ENCODE results near the gene SYTL4.

Gene SYTL4

DNA sequence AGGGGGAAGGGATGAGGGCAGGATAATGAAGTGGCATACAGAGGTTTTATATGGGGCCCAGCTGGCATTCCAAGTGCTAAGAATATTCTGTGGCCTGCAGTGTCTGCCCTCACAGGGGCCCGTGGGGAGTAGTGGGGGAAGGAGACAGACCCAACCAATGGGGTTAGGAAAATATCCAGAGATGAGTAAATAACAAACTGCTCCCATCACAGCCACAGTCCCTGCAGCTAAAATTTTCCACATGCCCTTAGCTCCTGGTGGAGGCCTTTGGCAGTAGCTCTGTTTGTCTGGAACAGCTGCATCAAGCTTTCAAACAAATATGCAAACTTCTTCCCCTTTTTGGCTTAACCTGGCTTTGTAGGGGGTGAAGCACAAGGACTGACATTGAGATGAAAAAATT, 84.8 kb downstream of the SYTL4 start:
- no peak for DNase-seq

DNA sequence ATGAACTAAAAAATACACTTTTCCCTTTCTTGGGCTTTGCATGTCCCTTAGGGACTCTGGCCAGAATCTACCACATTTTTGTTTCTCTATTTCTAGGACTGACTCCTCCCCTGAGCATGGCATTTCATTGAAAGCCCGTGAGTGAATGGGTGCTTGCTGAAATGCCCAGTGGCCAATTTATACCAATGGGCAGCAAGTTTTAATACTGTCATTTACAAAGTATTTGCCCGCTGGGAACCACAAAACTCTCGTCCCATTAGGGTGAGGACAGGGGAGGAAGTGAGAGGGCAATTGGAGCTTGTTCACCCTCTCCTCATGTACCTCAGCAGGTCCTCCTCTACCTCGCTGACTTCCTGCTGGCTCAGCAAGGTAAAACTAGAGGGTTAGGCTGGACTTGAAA, 86.8 kb downstream of the SYTL4 start:
- DNase-seq, result no peak

GRCh38 chrX:100643956-100644860, 87.7 kb downstream of the SYTL4 start, which contains the start of gene SRPX2:
SRPX2 (plus strand) TSS chrX:100644199; CDS start chrX:100646323, 2,124 bp downstream.
- DNase-seq, result no peak

DNA sequence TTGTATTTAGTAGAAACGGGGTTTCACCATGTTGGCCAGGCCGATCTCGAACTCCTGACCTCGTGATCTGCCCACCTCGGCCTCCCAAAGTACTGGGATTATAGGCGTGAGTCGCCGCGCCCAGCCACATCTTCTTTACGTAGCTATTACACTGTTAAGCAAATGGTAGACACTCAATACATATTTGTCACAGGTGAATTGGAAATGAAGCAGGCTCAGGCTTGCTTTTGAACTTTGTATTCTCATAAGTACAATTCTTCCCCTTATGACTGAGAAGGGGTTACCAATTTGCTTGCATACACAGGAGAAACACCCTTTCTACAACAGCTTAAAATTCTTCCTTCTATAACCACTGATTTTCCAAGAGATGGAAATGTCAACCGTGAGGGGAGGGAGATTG, 88.7 kb downstream of the SYTL4 start:
- DNase-seq, result no peak

- DNase-seq, result no peak
Observed at GRCh38 chrX:100642290-100642689, 89.6 kb downstream of the SYTL4 start.

GRCh38 chrX:100636321-100636991, 95.5 kb downstream of the SYTL4 start, which contains the start of gene TSPAN6:
TSPAN6 (minus strand) TSS chrX:100636806; CDS start chrX:100636694, 112 bp downstream.
- DNase-seq, result peak; percentile 88

- no peak for DNase-seq
Observed at GRCh38 chrX:100635989-100636320, 96.0 kb downstream of the SYTL4 start.

DNA sequence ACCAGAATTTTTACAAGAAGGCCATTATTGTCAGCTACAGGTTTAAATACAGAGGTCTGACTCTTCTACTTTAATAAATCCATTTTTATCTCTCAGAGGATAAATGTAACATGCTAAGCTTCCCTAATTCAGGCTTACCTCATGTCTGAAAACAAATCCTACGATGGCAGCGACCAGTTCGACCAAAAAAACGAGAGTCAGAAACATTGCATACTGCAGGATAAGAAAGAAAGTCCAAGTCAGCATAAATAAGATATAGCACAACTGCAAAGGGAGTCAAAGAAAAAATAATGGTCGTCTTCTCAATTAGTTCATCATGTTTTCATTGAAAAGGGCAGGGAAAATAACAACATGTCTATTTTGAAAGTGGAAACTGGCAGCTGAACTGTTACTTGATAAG, 96.9 kb downstream of the SYTL4 start:
- DNase-seq, result no peak

DNA sequence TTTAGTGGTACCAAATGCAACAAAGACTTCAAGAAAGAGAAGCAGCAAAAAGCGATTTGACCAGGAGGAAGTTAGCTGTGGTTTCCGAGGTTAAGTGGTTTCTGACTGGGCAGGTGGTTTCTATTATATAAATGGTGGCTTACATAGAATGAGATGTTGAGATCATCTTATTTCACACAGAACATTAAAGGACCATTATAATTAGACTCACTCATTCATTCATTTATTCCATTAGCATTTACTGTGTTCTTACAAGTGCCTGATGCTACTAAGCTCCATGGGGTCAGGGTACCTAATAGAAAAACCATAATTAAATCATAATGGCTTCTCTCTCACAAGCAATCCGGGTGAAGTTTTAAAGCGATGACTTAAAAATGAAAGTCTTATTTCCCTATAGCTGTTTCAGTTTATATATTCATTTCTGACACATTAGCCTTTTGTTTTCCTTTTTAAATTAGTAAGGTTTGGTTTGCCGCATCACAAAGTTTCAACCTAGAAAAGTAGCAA, 105.9 kb downstream of the SYTL4 start:
- DNase-seq, result no peak
